GM21528 (cell line): Measurements from ENCODE around the gene PTK7.
A peak's percentile ranks its signal among the peaks of the same experiment; 100 is the strongest.

Source experiments
- ATAC-seq: cut with Tn5 transposase; IDR thresholded peaks from one replicate; pipeline ENCODE4 v1.9.1; 2021; ENCODE audit warnings: mild to moderate bottlenecking, moderate library complexity; ENCODE audit not compliant: unreplicated experiment, low FRiP score

PTK7 gene

GRCh38 chr6:43174263-43175112 lies 98.4 kb downstream of the PTK7 start:
- ATAC-seq: peak; percentile 64

- ATAC-seq: no peak
These were observed 99.7 kb downstream of the PTK7 start for GRCh38 chr6:43175676-43176422.

- no peak for ATAC-seq
These were observed 100.3 kb downstream of the PTK7 start for GRCh38 chr6:43176423-43176786.

- ATAC-seq: no peak
These were observed 102.0 kb downstream of the PTK7 start for GRCh38 chr6:43178150-43178549.

- no peak for ATAC-seq
These were observed 103.1 kb downstream of the PTK7 start for GRCh38 chr6:43178951-43179830.

- no peak for ATAC-seq
These were observed 103.9 kb downstream of the PTK7 start for GRCh38 chr6:43180058-43180457.

GRCh38 chr6:43180985-43181384 lies 104.9 kb downstream of the PTK7 start:
- no peak for ATAC-seq

- no peak for ATAC-seq
These were observed 105.5 kb downstream of the PTK7 start for GRCh38 chr6:43181621-43181941.

GRCh38 chr6:43181942-43182860 lies 106.1 kb downstream of the PTK7 start, which contains the start of gene CUL9:
TSS of gene CUL9 (plus strand) at chr6:43182196. CDS start at chr6:43184311, 2,115 bp downstream.
- peak; percentile 81 for ATAC-seq

- no peak for ATAC-seq
These were observed 107.3 kb downstream of the PTK7 start for GRCh38 chr6:43183441-43183840.

- ATAC-seq: no peak
These were observed 108.3 kb downstream of the PTK7 start for GRCh38 chr6:43184268-43184985.

GRCh38 chr6:43185391-43185985 lies 109.4 kb downstream of the PTK7 start:
- no peak for ATAC-seq

GRCh38 chr6:43186019-43186418 lies 109.9 kb downstream of the PTK7 start:
- ATAC-seq: no peak

GRCh38 chr6:43186706-43187105 lies 110.6 kb downstream of the PTK7 start:
- ATAC-seq: no peak

GRCh38 chr6:43187821-43188220 lies 111.7 kb downstream of the PTK7 start:
- ATAC-seq: no peak

GRCh38 chr6:43188426-43188825 lies 112.3 kb downstream of the PTK7 start:
- no peak for ATAC-seq

GRCh38 chr6:43189776-43190304 lies 113.7 kb downstream of the PTK7 start:
- no peak for ATAC-seq

- ATAC-seq: no peak
These were observed 116.8 kb downstream of the PTK7 start for GRCh38 chr6:43192911-43193310.

GRCh38 chr6:43193929-43194328 lies 117.8 kb downstream of the PTK7 start:
- no peak for ATAC-seq
